NCI-H345 (cell line): ENCODE results near the gene PRDM15.

ENCODE experiments used
- DNase-seq: peaks from one replicate; lab custom pipeline; 2025; lab: John Stamatoyannopoulos, UW

PRDM15 gene

GRCh38 chr21:41777951-41778815 lies 101.0 kb downstream of the PRDM15 start:
- peak; percentile 66 for DNase-seq

GRCh38 chr21:41776778-41777177 lies 102.4 kb downstream of the PRDM15 start:
- no peak for DNase-seq

GRCh38 chr21:41775149-41775472 lies 104.0 kb downstream of the PRDM15 start:
- DNase-seq: no peak

GRCh38 chr21:41774467-41775148 lies 104.5 kb downstream of the PRDM15 start:
- peak; percentile 31 for DNase-seq

- no peak for DNase-seq
These were observed 106.6 kb downstream of the PRDM15 start for GRCh38 chr21:41772351-41773080.

- DNase-seq: no peak
These were observed 107.6 kb downstream of the PRDM15 start for GRCh38 chr21:41771625-41771945.

GRCh38 chr21:41770901-41771624 lies 108.1 kb downstream of the PRDM15 start:
- no peak for DNase-seq

- DNase-seq: no peak
These were observed 109.2 kb downstream of the PRDM15 start for GRCh38 chr21:41769933-41770332.

- no peak for DNase-seq
These were observed 109.6 kb downstream of the PRDM15 start for GRCh38 chr21:41769521-41769920.

GRCh38 chr21:41769111-41769510 lies 110.0 kb downstream of the PRDM15 start:
- no peak for DNase-seq

- peak; percentile 41 for DNase-seq
These were observed 110.6 kb downstream of the PRDM15 start for GRCh38 chr21:41768437-41769042.

- DNase-seq: peak; percentile 32
These were observed 111.3 kb downstream of the PRDM15 start for GRCh38 chr21:41767606-41768436.

- peak; percentile 93 for DNase-seq
These were observed 112.1 kb downstream of the PRDM15 start, which contains the start of gene RIPK4 for GRCh38 chr21:41766883-41767605. Gene RIPK4, minus strand, starts transcription at chr21:41767052. Its CDS starts 11 bp downstream, at chr21:41767041.

GRCh38 chr21:41765973-41766882 lies 112.9 kb downstream of the PRDM15 start:
- DNase-seq: peak; percentile 26

GRCh38 chr21:41765420-41765821 lies 113.7 kb downstream of the PRDM15 start:
- no peak for DNase-seq

GRCh38 chr21:41764558-41765419 lies 114.4 kb downstream of the PRDM15 start:
- DNase-seq: no peak

GRCh38 chr21:41763996-41764395 lies 115.1 kb downstream of the PRDM15 start:
- DNase-seq: no peak

GRCh38 chr21:41763398-41763931 lies 115.7 kb downstream of the PRDM15 start:
- no peak for DNase-seq
